ENCODE measurements around the gene URI1. TPM values are rescaled to one million over a fixed set of nuclear protein-coding genes. Genes with fewer than 3 reads are reported as not detected.

Gene URI1
- total RNA-seq, 2 donors from 2014 or later, result 38.2 to 60.7 TPM

GRCh38 chr19:29988351-29988750 lies 46.3 kb downstream of the URI1 start:
- WGBS, 2 donors, result 96 to 97% methylated on average over 9 of the region's 9 CpGs
- Histone ChIP-seq H3K27me3 (no peaks in the 10 kb centered on the region), H3K27ac (no peak overlapping the region), H3K4me3 (no peak overlapping the region), H3K4me1 (no peaks in the 10 kb centered on the region), H3K9me3 (peaks cover 0 to 5% (median 0%) of the 10 kb centered on the region in 3 donors), H3K36me3 (replicated peaks in 1 of 2; ENCODE audit: insufficient read depth in 1 of 2, low read depth in 2 of 2) (no peaks in the 10 kb centered on the region)
- no peak for DNase-seq
- ATAC-seq, result no peak
- intact Hi-C loops (cut with DNase I), result no loop called here
- TF ChIP-seq, protein P1, sequence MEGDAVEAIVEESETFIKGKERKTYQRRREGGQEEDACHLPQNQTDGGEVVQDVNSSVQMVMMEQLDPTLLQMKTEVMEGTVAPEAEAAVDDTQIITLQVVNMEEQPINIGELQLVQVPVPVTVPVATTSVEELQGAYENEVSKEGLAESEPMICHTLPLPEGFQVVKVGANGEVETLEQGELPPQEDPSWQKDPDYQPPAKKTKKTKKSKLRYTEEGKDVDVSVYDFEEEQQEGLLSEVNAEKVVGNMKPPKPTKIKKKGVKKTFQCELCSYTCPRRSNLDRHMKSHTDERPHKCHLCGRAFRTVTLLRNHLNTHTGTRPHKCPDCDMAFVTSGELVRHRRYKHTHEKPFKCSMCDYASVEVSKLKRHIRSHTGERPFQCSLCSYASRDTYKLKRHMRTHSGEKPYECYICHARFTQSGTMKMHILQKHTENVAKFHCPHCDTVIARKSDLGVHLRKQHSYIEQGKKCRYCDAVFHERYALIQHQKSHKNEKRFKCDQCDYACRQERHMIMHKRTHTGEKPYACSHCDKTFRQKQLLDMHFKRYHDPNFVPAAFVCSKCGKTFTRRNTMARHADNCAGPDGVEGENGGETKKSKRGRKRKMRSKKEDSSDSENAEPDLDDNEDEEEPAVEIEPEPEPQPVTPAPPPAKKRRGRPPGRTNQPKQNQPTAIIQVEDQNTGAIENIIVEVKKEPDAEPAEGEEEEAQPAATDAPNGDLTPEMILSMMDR (IDR thresholded peaks at IDR 0.05), result no peak
- TF ChIP-seq POLR2A (IDR thresholded peaks at IDR 0.05), result no peak

- no peak for TF ChIP-seq POLR2A (IDR thresholded peaks at IDR 0.05)
- TF ChIP-seq, protein P1 (IDR thresholded peaks at IDR 0.05), result no peak
- ATAC-seq, result no peak
Observed at GRCh38 chr19:29992233-29992867, 50.3 kb downstream of the URI1 start.

GRCh38 chr19:29999490-29999889 lies 57.5 kb downstream of the URI1 start:
- no peaks in the 10 kb centered on the region for H3K4me1 ChIP-seq
- no peak overlapping the region for H3K4me3 ChIP-seq
- H3K9me3 ChIP-seq, result no peaks in the 10 kb centered on the region
- ATAC-seq (no peak), DNase-seq (no peak)
- no peaks in the 10 kb centered on the region for H3K27me3 ChIP-seq
- no peak for TF ChIP-seq POLR2A (IDR thresholded peaks at IDR 0.05)
- TF ChIP-seq, protein P1 (IDR thresholded peaks at IDR 0.05), result no peak
- H3K27ac ChIP-seq, result no peak overlapping the region
- H3K36me3 ChIP-seq (replicated peaks in 1 of 2; ENCODE audit: insufficient read depth in 1 of 2, low read depth in 2 of 2), result no peaks in the 10 kb centered on the region
- whole genome bisulfite sequencing, 2 donors, result 85 to 94% methylated on average over 3 of the region's 3 CpGs
- intact Hi-C loops (cut with DNase I), result no loop called here

More at GRCh38 chr19:29992233-29992867, 50.3 kb downstream of the URI1 start:
- H3K36me3 ChIP-seq (replicated peaks in 1 of 2; ENCODE audit: insufficient read depth in 1 of 2, low read depth in 2 of 2), result no peaks in the 10 kb centered on the region
- peaks cover 0 to 5% (median 0%) of the 10 kb centered on the region in 3 donors for H3K9me3 ChIP-seq
- H3K4me3 ChIP-seq, result no peak overlapping the region
- DNase-seq, result no peak
- H3K27me3 ChIP-seq, result no peaks in the 10 kb centered on the region
- intact Hi-C loops (cut with DNase I), result no loop called here
- WGBS, 2 donors, result 97% methylated on average over 6 of the region's 6 CpGs
- H3K4me1 ChIP-seq, result no peaks in the 10 kb centered on the region
- no peak overlapping the region for H3K27ac ChIP-seq

DNA sequence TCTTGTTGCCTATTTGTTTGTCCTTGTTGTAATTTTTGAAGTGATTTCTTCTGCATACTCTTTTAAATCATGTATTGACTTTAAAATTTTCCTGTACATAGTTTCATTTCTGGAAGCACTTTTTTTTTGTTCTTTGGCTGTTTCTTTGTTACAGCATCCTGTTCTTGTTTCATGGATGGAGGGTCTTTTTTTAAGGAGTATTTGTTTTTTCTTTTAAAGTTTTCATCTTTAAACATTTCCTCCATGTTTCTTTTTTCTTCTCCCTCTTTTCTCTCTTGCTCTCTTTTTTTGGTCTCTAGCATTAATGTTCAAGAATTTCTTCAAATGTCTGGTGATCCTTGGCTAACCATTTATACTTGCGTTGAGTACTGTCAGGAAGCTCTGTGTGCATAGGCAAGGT lies 58.8 kb downstream of the URI1 start:
- TF ChIP-seq, protein P1 (IDR thresholded peaks at IDR 0.05), result no peak
- no peak for TF ChIP-seq POLR2A (IDR thresholded peaks at IDR 0.05)
- ATAC-seq, result no peak
- 95 to 96% methylated on average over 1 of the region's 1 CpG for WGBS, 2 donors
- Histone ChIP-seq H3K4me1 (no peaks in the 10 kb centered on the region), H3K36me3 (replicated peaks in 1 of 2; ENCODE audit: insufficient read depth in 1 of 2, low read depth in 2 of 2) (no peaks in the 10 kb centered on the region), H3K27me3 (no peaks in the 10 kb centered on the region), H3K4me3 (no peak overlapping the region), H3K9me3 (no peaks in the 10 kb centered on the region), H3K27ac (no peak overlapping the region)
- DNase-seq, result no peak
- intact Hi-C loops (cut with DNase I), result no loop called here

DNA sequence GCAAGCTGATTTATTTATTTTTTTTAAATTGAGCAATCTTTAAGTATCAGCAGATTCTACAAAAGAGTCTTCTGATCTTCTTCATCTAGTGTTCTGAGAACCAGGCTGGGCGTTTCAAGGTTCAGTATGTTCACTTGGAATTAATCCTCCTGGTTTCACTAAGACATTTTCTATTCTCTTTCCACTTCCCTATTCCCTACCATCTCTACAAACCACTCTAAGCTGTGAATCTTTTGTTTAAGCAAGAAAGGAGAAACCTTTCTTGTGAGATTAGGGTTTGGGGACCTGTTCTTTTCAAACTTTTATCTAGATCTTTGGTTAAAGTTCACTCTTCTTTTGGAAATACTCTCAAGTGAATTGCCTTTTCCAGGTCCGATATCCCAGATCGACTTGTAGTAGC lies 59.3 kb downstream of the URI1 start:
- TF ChIP-seq, protein P1 (IDR thresholded peaks at IDR 0.05), result no peak
- TF ChIP-seq POLR2A (IDR thresholded peaks at IDR 0.05), result no peak
- ATAC-seq, result no peak
- no peak overlapping the region for H3K4me3 ChIP-seq
- H3K27me3 ChIP-seq, result no peaks in the 10 kb centered on the region
- WGBS, 2 donors, result 93 to 94% methylated on average over 3 of the region's 3 CpGs
- H3K27ac ChIP-seq, result no peak overlapping the region
- no peaks in the 10 kb centered on the region for H3K4me1 ChIP-seq
- H3K9me3 ChIP-seq, result no peaks in the 10 kb centered on the region
- intact Hi-C loops (cut with DNase I), result no loop called here
- H3K36me3 ChIP-seq (replicated peaks in 1 of 2; ENCODE audit: insufficient read depth in 1 of 2, low read depth in 2 of 2), result no peaks in the 10 kb centered on the region
- DNase-seq, result no peak

Measured in body of pancreas (tissue), 4 donors.